ENCODE results near the gene SCAMP2. TPM values are rescaled to one million over a fixed set of nuclear protein-coding genes. Genes with fewer than 3 reads are reported as not detected.

The SCAMP2 gene
- total RNA-seq, 1 experiment from 2014 or later = 55.8 TPM

- Histone ChIP-seq H3K9ac (ENCODE audit: low read length) (no peak overlapping the region), H3K36me3 (ENCODE audit: control insufficient read depth in 1 of 2, insufficient read depth in 2 of 2, low read length in 2 of 2) (peaks cover 5 to 26% of the 10 kb centered on the region in 2 experiments; a peak in 2 of 4 replicates), H3K4me3 (replicated peaks in 1 of 2; ENCODE audit: low read depth in 1 of 2, low read length in 2 of 2) (no peak overlapping the region), H4K20me1 (ENCODE audit: insufficient read depth) (no peaks in the 10 kb centered on the region), H3K9me3 (ENCODE audit: control insufficient read depth in 1 of 2, insufficient read depth in 1 of 2, low read depth in 1 of 2, low read length in 2 of 2) (no peaks in the 10 kb centered on the region), H3K27ac (ENCODE audit: low read depth, low read length) (no peak overlapping the region), H3K9me2 (ENCODE audit: insufficient read depth) (no peaks in the 10 kb centered on the region), H3K4me1 (ENCODE audit: control insufficient read depth in 1 of 2, insufficient read depth in 2 of 2, low read length in 2 of 2) (peaks cover 11 to 42% of the 10 kb centered on the region in 2 experiments; a peak in 3 of 4 replicates), H2AFZ (ENCODE audit: low read depth, low read length, poor library complexity, severe bottlenecking) (no peak overlapping the region), H3K27me3 (ENCODE audit: insufficient read depth, low read length) (no peaks in the 10 kb centered on the region), H3K4me2 (ENCODE audit: low read length) (peak overlapping the region; percentile 54), H3K79me2 (ENCODE audit: insufficient read depth, low read length) (peaks cover 16% of the 10 kb centered on the region; the same call in 1 of the 2 replicates)
- POLR2A ChIA-PET = no interaction called here
- ATAC-seq (no peak), DNase-seq (ENCODE audit: low read depth, low spot score) (no peak)
- CTCF ChIA-PET = interaction anchor here (0.6 kb wide), 1 partner anchor 277 kb away, joined by 3 read pairs; no protein-coding TSS in a partner anchor
- intact Hi-C loops (cut with micrococcal nuclease) = no loop called here
- RAD21 ChIA-PET (ENCODE audit: low non-redundant PET in 1 of 2, low total read pairs in 2 of 2, uncharacterized antibody in 2 of 2, unreplicated experiment in 2 of 2) = no interaction called here
- TF ChIP-seq EZH2 (IDR thresholded peaks at IDR 0.05) (no peak), SRF (IDR thresholded peaks at IDR 0.05; ENCODE audit: low read depth) (no peak), ZFX (IDR thresholded peaks at IDR 0.05) (no peak)
- no TSS peak for BruUV-seq (replicated peaks)
These were observed 20.5 kb upstream of the SCAMP2 start for GRCh38 chr15:74893627-74894026.

DNA sequence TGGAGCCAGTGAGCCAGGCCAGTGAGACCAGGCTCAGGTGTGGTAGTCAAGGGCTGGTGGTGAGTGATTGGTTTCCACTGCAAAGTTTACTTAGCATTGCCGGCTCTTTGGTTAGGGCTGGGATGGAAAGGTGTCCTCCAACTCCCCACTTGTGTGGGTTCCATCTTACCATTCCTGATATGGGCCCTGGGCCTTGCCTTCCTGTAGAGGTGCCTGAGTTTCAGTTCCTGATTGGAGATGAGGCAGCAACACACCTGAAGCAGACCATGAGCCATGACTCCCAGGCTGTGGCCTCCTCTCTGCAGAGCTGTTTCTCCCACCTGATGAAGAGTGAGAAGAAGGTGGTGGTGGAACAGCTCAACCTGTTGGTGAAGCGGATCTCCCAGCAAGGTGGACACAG, 19.8 kb upstream of the SCAMP2 start:
- Histone ChIP-seq H3K4me3 (replicated peaks in 1 of 2; ENCODE audit: low read depth in 1 of 2, low read length in 2 of 2) (no peak overlapping the region), H4K20me1 (ENCODE audit: insufficient read depth) (no peaks in the 10 kb centered on the region), H3K27ac (ENCODE audit: low read depth, low read length) (no peak overlapping the region), H3K9me3 (ENCODE audit: control insufficient read depth in 1 of 2, insufficient read depth in 1 of 2, low read depth in 1 of 2, low read length in 2 of 2) (no peaks in the 10 kb centered on the region), H3K79me2 (ENCODE audit: insufficient read depth, low read length) (peaks cover 16% of the 10 kb centered on the region; the same call in 1 of the 2 replicates), H3K9me2 (ENCODE audit: insufficient read depth) (no peaks in the 10 kb centered on the region), H3K9ac (ENCODE audit: low read length) (no peak overlapping the region), H3K27me3 (ENCODE audit: insufficient read depth, low read length) (no peaks in the 10 kb centered on the region), H3K36me3 (ENCODE audit: control insufficient read depth in 1 of 2, insufficient read depth in 2 of 2, low read length in 2 of 2) (peaks cover 5 to 26% of the 10 kb centered on the region in 2 experiments; a peak in 2 of 4 replicates), H3K4me2 (ENCODE audit: low read length) (peak overlapping the region; percentile 54), H3K4me1 (ENCODE audit: control insufficient read depth in 1 of 2, insufficient read depth in 2 of 2, low read length in 2 of 2) (peaks cover 11 to 42% of the 10 kb centered on the region in 2 experiments; a peak in 3 of 4 replicates), H2AFZ (ENCODE audit: low read depth, low read length, poor library complexity, severe bottlenecking) (no peak overlapping the region)
- no TSS peak for BruUV-seq (replicated peaks)
- POLR2A ChIA-PET = no interaction called here
- intact Hi-C loops (cut with micrococcal nuclease) = no loop called here
- CTCF ChIA-PET = interaction anchor here (1.4 kb wide), 1 partner anchor 9 kb away, joined by 5 read pairs; no protein-coding TSS in a partner anchor
- DNase-seq (ENCODE audit: low read depth, low spot score) = no peak
- no peak for ATAC-seq
- RAD21 ChIA-PET (ENCODE audit: low non-redundant PET in 1 of 2, low total read pairs in 2 of 2, uncharacterized antibody in 2 of 2, unreplicated experiment in 2 of 2) = no interaction called here
- TF ChIP-seq MAX (IDR thresholded peaks at IDR 0.05) = no peak
- no peak for TF ChIP-seq SIN3A (IDR thresholded peaks at IDR 0.05; ENCODE audit: low read depth)
- TF ChIP-seq TCF7L2 (IDR thresholded peaks at IDR 0.05; ENCODE audit: borderline replicate concordance, extremely low read depth, insufficient read depth, insufficient read length) = no peak
- no peak for TF ChIP-seq ATF3 (IDR thresholded peaks at IDR 0.05)
- TF ChIP-seq CBX3 (IDR thresholded peaks at IDR 0.05; ENCODE audit: low read depth) = no peak
- TF ChIP-seq SRF (IDR thresholded peaks at IDR 0.05; ENCODE audit: low read depth) = no peak
- TF ChIP-seq, protein P1, sequence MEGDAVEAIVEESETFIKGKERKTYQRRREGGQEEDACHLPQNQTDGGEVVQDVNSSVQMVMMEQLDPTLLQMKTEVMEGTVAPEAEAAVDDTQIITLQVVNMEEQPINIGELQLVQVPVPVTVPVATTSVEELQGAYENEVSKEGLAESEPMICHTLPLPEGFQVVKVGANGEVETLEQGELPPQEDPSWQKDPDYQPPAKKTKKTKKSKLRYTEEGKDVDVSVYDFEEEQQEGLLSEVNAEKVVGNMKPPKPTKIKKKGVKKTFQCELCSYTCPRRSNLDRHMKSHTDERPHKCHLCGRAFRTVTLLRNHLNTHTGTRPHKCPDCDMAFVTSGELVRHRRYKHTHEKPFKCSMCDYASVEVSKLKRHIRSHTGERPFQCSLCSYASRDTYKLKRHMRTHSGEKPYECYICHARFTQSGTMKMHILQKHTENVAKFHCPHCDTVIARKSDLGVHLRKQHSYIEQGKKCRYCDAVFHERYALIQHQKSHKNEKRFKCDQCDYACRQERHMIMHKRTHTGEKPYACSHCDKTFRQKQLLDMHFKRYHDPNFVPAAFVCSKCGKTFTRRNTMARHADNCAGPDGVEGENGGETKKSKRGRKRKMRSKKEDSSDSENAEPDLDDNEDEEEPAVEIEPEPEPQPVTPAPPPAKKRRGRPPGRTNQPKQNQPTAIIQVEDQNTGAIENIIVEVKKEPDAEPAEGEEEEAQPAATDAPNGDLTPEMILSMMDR (IDR thresholded peaks at IDR 0.05 in 2 of 3, conservative IDR thresholded peaks at IDR 0.05 in 1 of 3; ENCODE audit: borderline replicate concordance in 1 of 3, insufficient read depth in 1 of 3, low read depth in 2 of 3, low read length in 2 of 3) = no peak
- TF ChIP-seq RAD21 (IDR thresholded peaks at IDR 0.05; ENCODE audit: low read depth) = no peak
- no peak for TF ChIP-seq SP1 (IDR thresholded peaks at IDR 0.05; ENCODE audit: low read depth)
- TF ChIP-seq REST (IDR thresholded peaks at IDR 0.05; ENCODE audit: low read depth) = no peak
- TF ChIP-seq CEBPB (IDR thresholded peaks at IDR 0.05; ENCODE audit: low read depth) = no peak
- TF ChIP-seq JUND (IDR thresholded peaks at IDR 0.05) = no peak

All from HCT116 (cell line).